Spleen (tissue), 11 donors: ENCODE measurements around the gene DAPK1. TPM values are rescaled to one million over a fixed set of nuclear protein-coding genes. Genes with fewer than 3 reads are reported as not detected.

Experiments used
- DNase-seq: peaks from one replicate; pipeline ENCODE4 v3.0.0-alpha.2; 2020
- H3K27ac ChIP-seq, 8 donors: fragments of 200-600 bp; sonication (generic) in 7 of 8; 1 replicate in 4 of 8; 2 replicates in 4 of 8; pipeline versions ENCODE4 v1.5.0 to v1.8.0; 2016 to 2021; ENCODE audit warnings: inconsistent platforms in 4 of 8, mild to moderate bottlenecking in 4 of 8, moderate library complexity in 1 of 8
- H3K27me3 ChIP-seq, 7 donors: fragments of 200-600 bp; sonication (generic) in 6 of 7; replicated peaks in 1 of 7; 1 replicate in 4 of 7; 2 replicates in 3 of 7; pipeline versions ENCODE4 v1.5.0 to v1.8.0; 2016 to 2021; ENCODE audit warnings: inconsistent platforms in 3 of 7, mild to moderate bottlenecking in 1 of 7
- H3K36me3 ChIP-seq, 6 donors: fragments of 200-600 bp; sonication (generic) in 5 of 6; 1 replicate in 4 of 6; 2 replicates in 2 of 6; pipeline versions ENCODE4 v1.5.0 to v1.8.0; 2016 to 2021; ENCODE audit warnings: inconsistent platforms in 2 of 6
- H3K4me1 ChIP-seq, 6 donors: fragments of 200-600 bp; sonication (generic) in 5 of 6; 1 replicate in 3 of 6; 2 replicates in 3 of 6; pipeline versions ENCODE4 v1.5.0 to v1.8.0; 2016 to 2021; ENCODE audit warnings: inconsistent platforms in 3 of 6
- H3K4me3 ChIP-seq, 8 donors: fragments of 200-600 bp; sonication (generic) in 7 of 8; 1 replicate in 4 of 8; 2 replicates in 4 of 8; pipeline versions ENCODE4 v1.5.0 to v1.8.0; 2016 to 2021; ENCODE audit warnings: inconsistent platforms in 4 of 8, mild to moderate bottlenecking in 4 of 8, moderate library complexity in 2 of 8
- H3K9me3 ChIP-seq, 8 donors: fragments of 200-600 bp; sonication (generic) in 7 of 8; 1 replicate in 4 of 8; 2 replicates in 4 of 8; pipeline versions ENCODE4 v1.5.0 to v1.8.0; 2016 to 2021; ENCODE audit warnings: inconsistent platforms in 4 of 8
- POLR2A ChIP-seq, 3 donors: fragments of 450-650 bp; IDR thresholded peaks; one replicate each; pipeline ENCODE4 v1.5.1; 2017; ENCODE audit warnings: antibody characterized with exemption in 3 of 3, mild to moderate bottlenecking in 1 of 3
- POLR2AphosphoS5 ChIP-seq, 3 donors: sonication (generic); formaldehyde crosslinking; IDR thresholded peaks; one replicate each; pipeline ENCODE4 v1.5.1; 2017; ENCODE audit warnings: antibody characterized with exemption in 3 of 3
- WGBS, 5 donors: extraction: QIAGEN DNeasy Blood & Tissue Kit in 3 of 5; methylation state at CpG; one replicate each; pipeline versions ENCODE4 v1.1.5 to v1.1.7; 2013 to 2018; 5-methylcytosine and 5-hydroxymethylcytosine counted together
- intact Hi-C: fragments of 100-400 bp; cut with DNase I; formaldehyde crosslinking; loops from one replicate; pipeline ENCODE4 v1.15.0; 2023; ENCODE audit warnings: low total_unique reads
- polyA plus RNA-seq, 3 donors: library from polyadenylated mRNA; stranded (reverse); fragments of 200-250 nt; gene quantifications; one replicate each; pipeline ENCODE4 v1.2.1, GENCODE V29; 2013
- total RNA-seq, 7 donors: library from RNA; depleted of rRNA in 3 of 7; stranded (reverse); fragments of >200 nt in 3 of 7; fragmentation: NEBNext Ultra II Directional in 4 of 7; extraction: Animal tissue kit (Norgen Biotek cat#: 25700) in 4 of 7; gene quantifications; one replicate each; pipeline versions ENCODE4 v1.1.0 to v1.2.1, GENCODE V29; 2016 to 2021
- TF ChIP-seq, protein P1 (sequence below), 11 experiments: fragments of 200-600 bp in 7 of 11; fragments of 450-650 bp in 4 of 11; sonication (generic) in 4 of 11; IDR thresholded peaks in 8 of 11; conservative IDR thresholded peaks in 3 of 11; 1 replicate in 7 of 11; 2 replicates in 4 of 11; pipeline versions ENCODE4 v1.4.0 to v1.8.0; 2016 to 2021; ENCODE audit warnings: antibody characterized with exemption in 11 of 11, inconsistent platforms in 4 of 11, mild to moderate bottlenecking in 1 of 11
- donor health status: healthy with polysubstance abuse.
- donor health status: DM: no; HTN: no; CAD: no; lungs with moderate emphysema.
- donor health status: DM: no; HTN: no; CAD: no.
- donor health status: Bipolar disorder and iron deficiency.
- donor health status: healthy.
- donor health status: DM: no; HTN: no; CAD: no.
- donor health status: DM: yes; HTN: yes; CAD: no.

DAPK1 gene
- total and polyA plus RNA-seq, 10 donors: 6.4 to 126 (median 102) TPM

DNA sequence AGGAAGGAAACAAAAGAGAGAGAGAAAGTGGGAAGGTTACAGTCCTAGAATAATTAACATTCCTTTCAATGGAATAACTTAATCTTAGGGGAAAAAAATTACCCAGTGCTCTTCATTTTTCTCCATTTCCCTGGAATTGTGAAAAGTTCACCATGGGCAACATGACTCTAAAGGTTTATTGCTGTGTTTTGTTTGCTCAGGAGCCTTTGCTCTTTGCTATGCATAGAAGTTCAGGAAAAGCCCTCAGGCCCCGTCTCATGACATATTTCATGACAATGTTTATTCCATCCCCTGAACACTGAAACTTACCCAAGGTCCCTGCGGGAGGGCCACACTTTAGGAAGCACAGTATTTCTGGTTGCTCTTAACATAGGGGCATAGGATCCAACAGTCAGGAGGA, 218.5 kb downstream of the DAPK1 start:
- intact Hi-C loops: no loop called here
- no peaks in the 10 kb centered on the region for H3K27me3 ChIP-seq
- H3K4me1 ChIP-seq: peaks cover 0 to 22% (median 13%) of the 10 kb centered on the region in 6 donors
- TF ChIP-seq, protein P1, sequence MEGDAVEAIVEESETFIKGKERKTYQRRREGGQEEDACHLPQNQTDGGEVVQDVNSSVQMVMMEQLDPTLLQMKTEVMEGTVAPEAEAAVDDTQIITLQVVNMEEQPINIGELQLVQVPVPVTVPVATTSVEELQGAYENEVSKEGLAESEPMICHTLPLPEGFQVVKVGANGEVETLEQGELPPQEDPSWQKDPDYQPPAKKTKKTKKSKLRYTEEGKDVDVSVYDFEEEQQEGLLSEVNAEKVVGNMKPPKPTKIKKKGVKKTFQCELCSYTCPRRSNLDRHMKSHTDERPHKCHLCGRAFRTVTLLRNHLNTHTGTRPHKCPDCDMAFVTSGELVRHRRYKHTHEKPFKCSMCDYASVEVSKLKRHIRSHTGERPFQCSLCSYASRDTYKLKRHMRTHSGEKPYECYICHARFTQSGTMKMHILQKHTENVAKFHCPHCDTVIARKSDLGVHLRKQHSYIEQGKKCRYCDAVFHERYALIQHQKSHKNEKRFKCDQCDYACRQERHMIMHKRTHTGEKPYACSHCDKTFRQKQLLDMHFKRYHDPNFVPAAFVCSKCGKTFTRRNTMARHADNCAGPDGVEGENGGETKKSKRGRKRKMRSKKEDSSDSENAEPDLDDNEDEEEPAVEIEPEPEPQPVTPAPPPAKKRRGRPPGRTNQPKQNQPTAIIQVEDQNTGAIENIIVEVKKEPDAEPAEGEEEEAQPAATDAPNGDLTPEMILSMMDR (IDR thresholded peaks at IDR 0.05 in 8 of 11, conservative IDR thresholded peaks at IDR 0.05 in 3 of 11): no peak
- no peak for TF ChIP-seq POLR2AphosphoS5 (IDR thresholded peaks at IDR 0.05)
- DNase-seq: no peak
- H3K9me3 ChIP-seq: no peaks in the 10 kb centered on the region
- no peak overlapping the region for H3K4me3 ChIP-seq
- no peak overlapping the region for H3K27ac ChIP-seq
- H3K36me3 ChIP-seq: no peaks in the 10 kb centered on the region
- 73 to 90% (median 78%) methylated on average over 2 of the region's 2 CpGs for WGBS, 5 donors

DNA sequence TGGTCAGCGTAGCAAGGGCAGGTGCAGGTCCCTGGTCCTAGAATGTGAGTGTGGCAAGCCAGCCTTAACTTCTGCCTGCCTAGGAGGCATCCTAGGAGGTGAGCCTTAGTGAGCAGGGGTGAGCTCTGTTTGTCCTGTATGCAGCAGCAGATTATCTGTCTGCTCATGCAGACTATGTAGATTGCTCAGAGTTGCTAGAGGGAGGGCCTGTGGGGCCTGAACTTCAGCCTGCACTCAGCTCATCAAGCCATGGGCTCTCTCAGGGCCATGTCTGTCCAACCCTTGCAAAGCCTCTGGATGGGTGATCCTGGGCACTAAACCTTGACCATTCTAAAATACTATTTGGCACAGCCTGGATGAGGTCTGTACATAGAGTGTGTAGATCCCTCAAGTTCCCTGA, 219.8 kb downstream of the DAPK1 start:
- DNase-seq: no peak
- Histone ChIP-seq H3K27ac (no peak overlapping the region), H3K27me3 (no peaks in the 10 kb centered on the region), H3K4me3 (no peak overlapping the region), H3K36me3 (no peaks in the 10 kb centered on the region), H3K4me1 (peaks cover 0 to 18% (median 13%) of the 10 kb centered on the region in 6 donors), H3K9me3 (no peaks in the 10 kb centered on the region)
- TF ChIP-seq POLR2AphosphoS5 (IDR thresholded peaks at IDR 0.05) (no peak), POLR2A (IDR thresholded peaks at IDR 0.05) (no peak)
- TF ChIP-seq, protein P1 (IDR thresholded peaks at IDR 0.05 in 8 of 11, conservative IDR thresholded peaks at IDR 0.05 in 3 of 11): no peak
- 72 to 94% (median 84%) methylated on average over 1 of the region's 1 CpG for WGBS, 5 donors
- intact Hi-C loops: no loop called here

DNA sequence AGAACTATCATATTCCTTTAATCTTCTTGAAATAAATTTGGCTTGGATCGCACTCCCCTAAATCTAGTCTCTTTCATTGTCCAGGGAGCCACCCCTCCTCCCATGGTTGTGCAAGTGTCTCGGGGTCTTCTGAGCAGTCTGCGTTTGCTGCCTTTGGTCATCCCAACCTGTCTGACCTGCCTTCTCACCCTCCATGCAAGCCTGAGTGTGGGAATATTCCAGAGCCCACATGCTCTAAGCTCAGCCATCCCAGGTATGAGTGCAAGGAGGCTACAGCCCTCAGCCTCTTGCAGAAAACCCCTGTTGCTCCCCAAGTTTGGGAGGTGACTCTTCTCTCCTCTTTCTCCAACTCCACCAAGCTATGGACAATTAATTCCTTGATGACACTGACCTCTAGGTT, 220.6 kb downstream of the DAPK1 start:
- intact Hi-C loops: no loop called here
- H3K9me3 ChIP-seq: no peaks in the 10 kb centered on the region
- TF ChIP-seq POLR2AphosphoS5 (IDR thresholded peaks at IDR 0.05): no peak
- TF ChIP-seq, protein P1 (IDR thresholded peaks at IDR 0.05 in 8 of 11, conservative IDR thresholded peaks at IDR 0.05 in 3 of 11): no peak
- TF ChIP-seq POLR2A (IDR thresholded peaks at IDR 0.05): no peak
- WGBS, 5 donors: 91 to 98% (median 94%) methylated on average over 3 of the region's 3 CpGs
- H3K27me3 ChIP-seq: no peaks in the 10 kb centered on the region
- no peaks in the 10 kb centered on the region for H3K36me3 ChIP-seq
- no peak overlapping the region for H3K4me3 ChIP-seq
- no peak overlapping the region for H3K27ac ChIP-seq
- peaks cover 0 to 16% (median 13%) of the 10 kb centered on the region in 6 donors for H3K4me1 ChIP-seq
- DNase-seq: no peak

DNA sequence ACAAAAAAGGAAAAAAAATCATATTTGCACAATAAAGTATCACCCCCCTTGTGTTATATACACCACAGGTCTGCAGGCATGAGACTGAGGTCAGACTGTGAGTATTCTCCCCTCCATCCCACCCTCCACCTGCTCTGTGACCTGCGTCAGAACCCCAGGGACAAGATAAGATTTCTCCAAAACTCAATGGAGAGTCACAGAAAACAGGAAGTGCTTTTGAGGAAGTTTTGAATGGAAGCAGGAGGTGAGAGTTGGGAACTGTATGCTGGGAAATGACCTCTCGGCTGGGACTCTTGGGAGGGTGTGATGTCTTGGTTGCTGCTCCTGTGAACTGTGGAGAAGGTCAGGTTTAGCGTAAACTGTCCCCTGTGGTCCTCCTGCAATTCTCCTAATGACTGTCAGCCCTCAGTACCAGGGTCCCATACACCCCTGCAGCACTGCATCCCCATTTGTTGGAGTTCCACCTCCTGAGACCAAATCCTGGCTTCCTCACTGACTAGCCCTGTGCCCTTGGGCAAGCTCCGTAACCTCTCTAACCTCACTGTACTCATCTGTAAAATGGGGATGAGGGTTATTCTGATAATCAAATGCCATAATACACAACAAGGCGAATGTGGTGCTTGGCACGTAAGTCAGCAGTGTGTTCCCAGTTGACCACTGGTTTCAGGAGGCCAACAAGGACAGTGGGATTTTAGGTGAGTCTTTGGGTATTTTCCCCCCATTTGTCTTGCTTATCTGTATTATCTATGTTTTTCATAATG, 221.4 kb downstream of the DAPK1 start:
- H3K27ac ChIP-seq: no peak overlapping the region
- H3K4me3 ChIP-seq: no peak overlapping the region
- H3K36me3 ChIP-seq: no peaks in the 10 kb centered on the region
- DNase-seq: no peak
- 74 to 91% (median 82%) methylated on average over 6 of the region's 6 CpGs for WGBS, 5 donors
- H3K27me3 ChIP-seq: peaks cover 0 to 2% (median 0%) of the 10 kb centered on the region in 7 donors
- intact Hi-C loops: no loop called here
- H3K9me3 ChIP-seq: no peaks in the 10 kb centered on the region
- TF ChIP-seq POLR2AphosphoS5 (IDR thresholded peaks at IDR 0.05) (no peak), POLR2A (IDR thresholded peaks at IDR 0.05) (no peak)
- TF ChIP-seq, protein P1 (IDR thresholded peaks at IDR 0.05 in 8 of 11, conservative IDR thresholded peaks at IDR 0.05 in 3 of 11): no peak
- peaks cover 0 to 14% (median 7%) of the 10 kb centered on the region in 6 donors for H3K4me1 ChIP-seq
